K562 treated with DMSO at 1 percent for 4 hours (cell line): Measurements from ENCODE around the gene MUC6. TPM values are rescaled to one million over a fixed set of nuclear protein-coding genes. Genes with fewer than 3 reads are reported as not detected.

Source experiments
- total RNA-seq: library from RNA; unstranded; fragments of 300-600 nt; gene quantifications from 2 replicates; pipeline ENCODE4 v1.2.3, GENCODE V29; 2022; ENCODE audit not compliant: insufficient read depth

Gene MUC6, protein sequence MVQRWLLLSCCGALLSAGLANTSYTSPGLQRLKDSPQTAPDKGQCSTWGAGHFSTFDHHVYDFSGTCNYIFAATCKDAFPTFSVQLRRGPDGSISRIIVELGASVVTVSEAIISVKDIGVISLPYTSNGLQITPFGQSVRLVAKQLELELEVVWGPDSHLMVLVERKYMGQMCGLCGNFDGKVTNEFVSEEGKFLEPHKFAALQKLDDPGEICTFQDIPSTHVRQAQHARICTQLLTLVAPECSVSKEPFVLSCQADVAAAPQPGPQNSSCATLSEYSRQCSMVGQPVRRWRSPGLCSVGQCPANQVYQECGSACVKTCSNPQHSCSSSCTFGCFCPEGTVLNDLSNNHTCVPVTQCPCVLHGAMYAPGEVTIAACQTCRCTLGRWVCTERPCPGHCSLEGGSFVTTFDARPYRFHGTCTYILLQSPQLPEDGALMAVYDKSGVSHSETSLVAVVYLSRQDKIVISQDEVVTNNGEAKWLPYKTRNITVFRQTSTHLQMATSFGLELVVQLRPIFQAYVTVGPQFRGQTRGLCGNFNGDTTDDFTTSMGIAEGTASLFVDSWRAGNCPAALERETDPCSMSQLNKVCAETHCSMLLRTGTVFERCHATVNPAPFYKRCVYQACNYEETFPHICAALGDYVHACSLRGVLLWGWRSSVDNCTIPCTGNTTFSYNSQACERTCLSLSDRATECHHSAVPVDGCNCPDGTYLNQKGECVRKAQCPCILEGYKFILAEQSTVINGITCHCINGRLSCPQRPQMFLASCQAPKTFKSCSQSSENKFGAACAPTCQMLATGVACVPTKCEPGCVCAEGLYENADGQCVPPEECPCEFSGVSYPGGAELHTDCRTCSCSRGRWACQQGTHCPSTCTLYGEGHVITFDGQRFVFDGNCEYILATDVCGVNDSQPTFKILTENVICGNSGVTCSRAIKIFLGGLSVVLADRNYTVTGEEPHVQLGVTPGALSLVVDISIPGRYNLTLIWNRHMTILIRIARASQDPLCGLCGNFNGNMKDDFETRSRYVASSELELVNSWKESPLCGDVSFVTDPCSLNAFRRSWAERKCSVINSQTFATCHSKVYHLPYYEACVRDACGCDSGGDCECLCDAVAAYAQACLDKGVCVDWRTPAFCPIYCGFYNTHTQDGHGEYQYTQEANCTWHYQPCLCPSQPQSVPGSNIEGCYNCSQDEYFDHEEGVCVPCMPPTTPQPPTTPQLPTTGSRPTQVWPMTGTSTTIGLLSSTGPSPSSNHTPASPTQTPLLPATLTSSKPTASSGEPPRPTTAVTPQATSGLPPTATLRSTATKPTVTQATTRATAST (N-terminal part only)
- not detected in 2 replicates for total RNA-seq

DNA sequence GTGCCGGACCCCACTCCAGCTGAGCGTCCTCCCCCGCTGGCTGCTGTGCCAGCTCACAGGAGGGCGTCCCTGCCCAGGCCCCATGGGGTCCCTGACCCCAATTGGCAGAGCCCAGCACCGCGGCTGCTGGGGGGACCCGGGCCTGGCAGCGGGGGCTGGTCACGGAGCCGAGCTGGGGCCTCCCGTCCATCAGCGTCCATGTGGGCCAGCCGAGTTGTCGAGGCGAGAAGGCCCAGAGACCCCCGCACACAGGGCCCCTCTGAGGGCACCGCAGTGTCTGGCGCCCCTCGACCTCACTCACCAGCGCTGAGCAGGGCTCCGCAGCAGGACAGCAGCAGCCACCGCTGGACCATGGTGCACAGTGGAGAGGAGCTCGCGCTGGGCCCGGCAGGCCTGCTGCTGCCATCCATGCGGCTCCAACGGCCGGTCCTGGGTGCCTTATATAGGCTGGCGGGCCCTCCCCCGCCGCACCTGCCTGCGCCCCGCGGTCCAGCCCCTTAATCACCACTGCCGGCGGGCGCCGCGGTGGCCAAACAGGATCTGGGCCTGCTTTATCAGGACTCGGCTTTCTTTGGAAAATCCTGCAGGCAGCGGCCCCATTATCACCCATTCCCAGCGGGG is at the start of gene MUC6:
MUC6 (minus strand) TSS at position 416 of the 621 bp plus-strand sequence; CDS start at position 353, 63 bp downstream.

DNA sequence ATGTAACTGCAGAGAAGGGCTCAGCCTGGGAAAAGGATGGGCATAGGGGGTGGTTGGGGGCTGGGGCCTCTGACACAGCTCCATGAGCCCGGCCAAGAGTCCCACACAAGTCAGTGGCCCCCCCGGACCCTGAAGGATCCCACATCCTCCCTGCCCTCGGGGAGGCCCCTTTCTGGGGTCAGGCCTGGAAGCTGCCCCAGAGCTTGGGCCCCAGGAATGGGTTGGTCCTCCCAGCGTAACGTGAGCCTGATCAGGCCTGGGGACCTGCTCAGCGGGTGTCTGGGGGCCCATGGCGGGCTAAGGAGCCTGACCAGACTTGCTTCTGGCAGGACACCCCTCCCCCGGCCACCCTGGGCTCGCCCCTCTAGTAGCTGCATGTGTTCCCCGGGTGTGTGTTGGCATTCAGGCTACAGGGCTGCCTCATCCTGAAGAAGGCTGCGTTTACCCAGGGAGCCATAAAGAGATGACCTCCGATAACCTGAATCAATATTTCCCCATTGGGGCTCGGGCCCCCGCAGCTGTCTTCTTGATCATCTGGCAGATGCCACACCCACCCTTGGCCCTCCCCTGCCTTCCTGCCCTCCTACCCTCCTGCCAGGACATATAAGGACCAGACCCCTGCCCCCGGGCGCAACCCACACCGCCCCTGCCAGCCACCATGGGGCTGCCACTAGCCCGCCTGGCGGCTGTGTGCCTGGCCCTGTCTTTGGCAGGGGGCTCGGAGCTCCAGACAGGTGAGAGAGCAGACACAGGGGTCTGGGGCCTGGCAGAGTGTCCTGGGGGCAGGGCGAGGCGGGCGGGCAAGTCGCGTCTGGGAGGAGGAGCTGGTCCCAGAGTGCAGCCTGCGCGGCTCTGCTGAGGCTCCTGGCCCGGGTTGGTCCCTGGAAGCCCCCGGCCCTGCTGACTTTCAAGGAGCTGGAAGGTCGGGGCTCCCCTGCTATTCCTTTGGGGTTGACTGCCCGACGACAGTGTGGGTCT is 38.0 kb upstream of the MUC6 start, which contains the start of gene MUC2:
MUC2 (plus strand) TSS at position 631 of the 978 bp plus-strand sequence.

Other genes with a start within 250 kb of the MUC6 start
- 0.40 TPM in 1 of 2 replicates, not detected in the other for gene CEND1, start 246.6 kb downstream of the MUC6 start, total RNA-seq
- gene SLC25A22, start 238.4 kb downstream of the MUC6 start, total RNA-seq, result 27.7 and 36.2 TPM in 2 replicates
- gene PIDD1, start 231.5 kb downstream of the MUC6 start, total RNA-seq, result 19.8 and 23.6 TPM in 2 replicates
- gene RPLP2, start 226.8 kb downstream of the MUC6 start, total RNA-seq, result 1,747 and 1,782 TPM in 2 replicates
- 126 and 160 TPM in 2 replicates for gene PNPLA2, start 217.8 kb downstream of the MUC6 start, total RNA-seq
- 34.6 and 39.1 TPM in 2 replicates for gene CRACR2B, start 208.8 kb downstream of the MUC6 start, total RNA-seq
- 155 and 161 TPM in 2 replicates for gene CD151, start 203.8 kb downstream of the MUC6 start, total RNA-seq
- gene POLR2L, start 194.2 kb downstream of the MUC6 start, total RNA-seq, result 30.3 and 50.1 TPM in 2 replicates
- gene TSPAN4, start 193.9 kb downstream of the MUC6 start, total RNA-seq, result 21.7 and 23.7 TPM in 2 replicates
- gene CHID1, start 125.9 kb downstream of the MUC6 start, total RNA-seq, result 66.3 and 73.9 TPM in 2 replicates
- 36.8 TPM in 2 replicates for gene AP2A2, start 110.8 kb downstream of the MUC6 start, total RNA-seq
- gene MUC2, start 38.2 kb upstream of the MUC6 start, total RNA-seq, result not detected in 2 replicates
- gene MUC5AC, start 121.2 kb upstream of the MUC6 start, total RNA-seq, result not detected in 2 replicates
- not detected in 2 replicates for gene MUC5B, start 186.3 kb upstream of the MUC6 start, total RNA-seq